IMR-90 (cell line): ENCODE results near the gene RNF4. TPM values are rescaled to one million over a fixed set of nuclear protein-coding genes. Genes with fewer than 3 reads are reported as not detected.

Experiments
- ATAC-seq: fragments of 200-7000 bp; cut with Tn5 transposase; 2 replicates; pipeline ENCODE4 v1.9.1; 2020; ENCODE audit warnings: low read depth, mild to moderate bottlenecking, moderate library complexity
- BruUV-seq: library from RNA; stranded (reverse); fragments of 400-500 nt; replicated peaks from 2 replicates; lab custom pipeline; 2021; lab: Mats Ljungman, UMichigan
- CTCF ChIA-PET: fragments of 300-600 bp; formaldehyde crosslinking; extraction: SDS; loops from one replicate; lab custom pipeline; 2021; ENCODE audit warnings: antibody characterized with exemption; lab: Yijun Ruan, JAX
- POLR2A ChIA-PET: fragments of 300-600 bp; sonication (Branson Sonifier 250); formaldehyde crosslinking; loops from one replicate; lab custom pipeline; 2022; ENCODE audit warnings: antibody characterized with exemption; ENCODE audit not compliant: unreplicated experiment; lab: Charles Lee
- DNase-seq: peaks from one replicate; pipeline ENCODE4 v3.0.0; 2013
- H2AFZ ChIP-seq: replicated peaks from 2 replicates; pipeline ENCODE3; 2013; ENCODE audit warnings: low read length, mild to moderate bottlenecking; ENCODE audit not compliant: poor library complexity
- H2AK5ac ChIP-seq: 2 replicates; pipeline ENCODE4 v1.6.1; 2013; ENCODE audit warnings: low read depth, low read length, inconsistent platforms
- H2AK9ac ChIP-seq: replicated peaks from 2 replicates; pipeline ENCODE3; 2013; ENCODE audit warnings: mild to moderate bottlenecking, low read depth, low read length, moderate library complexity; ENCODE audit not compliant: poor library complexity
- H2BK120ac ChIP-seq: 2 replicates; pipeline ENCODE4 v1.6.1; 2013; ENCODE audit warnings: low read depth, low read length, inconsistent platforms
- H2BK15ac ChIP-seq: 3 replicates; pipeline ENCODE4 v1.6.1; 2013; ENCODE audit warnings: low read depth, low read length, inconsistent platforms
- H2BK20ac ChIP-seq: 2 replicates; pipeline ENCODE4 v1.6.1; 2013; ENCODE audit warnings: low read depth, mild to moderate bottlenecking, inconsistent platforms, low read length, moderate library complexity
- H2BK5ac ChIP-seq: 2 replicates; pipeline ENCODE4 v1.6.1; 2013; ENCODE audit warnings: mild to moderate bottlenecking, low read depth, low read length, inconsistent platforms; ENCODE audit not compliant: poor library complexity, severe bottlenecking
- H3K14ac ChIP-seq: replicated peaks from 2 replicates; pipeline ENCODE4 v1.6.1; 2013; ENCODE audit warnings: low read depth, low read length, inconsistent platforms
- H3K18ac ChIP-seq: 2 replicates; pipeline ENCODE4 v1.6.1; 2013; ENCODE audit warnings: low read depth, low read length, control low read depth
- H3K23ac ChIP-seq: 2 replicates; pipeline ENCODE4 v1.6.1; 2013; ENCODE audit warnings: low read depth, low read length, inconsistent platforms
- H3K27ac ChIP-seq: 2 replicates; pipeline ENCODE4 v1.5.1; 2013; ENCODE audit warnings: mild to moderate bottlenecking, control low read depth, low read length; ENCODE audit not compliant: insufficient read depth
- H3K27me3 ChIP-seq: 2 replicates; pipeline ENCODE4 v1.6.1; 2013; ENCODE audit warnings: low read length; ENCODE audit not compliant: control insufficient read depth, insufficient read depth
- H3K36me3 ChIP-seq: 2 replicates; pipeline ENCODE4 v1.6.1; 2013; ENCODE audit warnings: low read length, mixed read lengths; ENCODE audit not compliant: control insufficient read depth, insufficient read depth
- H3K4ac ChIP-seq: 2 replicates; pipeline ENCODE4 v1.6.1; 2013; ENCODE audit warnings: low read depth, low read length, inconsistent platforms
- H3K4me1 ChIP-seq: 2 replicates; pipeline ENCODE4 v1.6.1; 2013; ENCODE audit warnings: low read length, mixed read lengths; ENCODE audit not compliant: control insufficient read depth, insufficient read depth
- H3K4me2 ChIP-seq: 2 replicates; pipeline ENCODE4 v1.6.1; 2013; ENCODE audit warnings: low read depth, mild to moderate bottlenecking, control low read depth, low read length, moderate library complexity
- H3K4me3 ChIP-seq: 2 replicates; pipeline ENCODE4 v1.5.1; 2013; ENCODE audit warnings: low read depth, mild to moderate bottlenecking, control low read depth, low read length, moderate library complexity; ENCODE audit not compliant: insufficient read depth
- H3K56ac ChIP-seq: 2 replicates; pipeline ENCODE4 v1.6.1; 2013; ENCODE audit warnings: low read length, inconsistent platforms; ENCODE audit not compliant: insufficient read depth; ENCODE audit errors: extremely low read depth
- H3K79me1 ChIP-seq, 2 experiments: 2 replicates each; pipeline ENCODE4 v1.6.1; 2013; ENCODE audit warnings: low read length in 2 of 2, inconsistent platforms in 1 of 2, low read depth in 1 of 2
- H3K9ac ChIP-seq: 2 replicates; pipeline ENCODE4 v1.6.1; 2013; ENCODE audit warnings: low read depth, low read length, control low read depth
- H3K9me1 ChIP-seq: 2 replicates; pipeline ENCODE4 v1.6.1; 2013; ENCODE audit warnings: low read length, inconsistent platforms; ENCODE audit not compliant: insufficient read depth
- H3K9me3 ChIP-seq: 2 replicates; pipeline ENCODE4 v1.6.1; 2013; ENCODE audit warnings: low read length; ENCODE audit not compliant: control insufficient read depth, insufficient read depth
- H4K20me1 ChIP-seq: 2 replicates; pipeline ENCODE4 v1.6.1; 2013; ENCODE audit warnings: low read length, inconsistent platforms; ENCODE audit not compliant: insufficient read depth
- H4K5ac ChIP-seq: 2 replicates; pipeline ENCODE4 v1.6.1; 2013; ENCODE audit warnings: mild to moderate bottlenecking, low read depth, low read length, control low read depth
- H4K8ac ChIP-seq, 2 experiments: 2 replicates each; pipeline ENCODE4 v1.6.1; 2013; ENCODE audit warnings: low read depth in 2 of 2, low read length in 2 of 2, control low read depth in 1 of 2, inconsistent platforms in 1 of 2
- H4K91ac ChIP-seq: 2 replicates; pipeline ENCODE4 v1.6.1; 2013; ENCODE audit warnings: low read depth, low read length, inconsistent platforms; ENCODE audit not compliant: insufficient read depth
- MXI1 ChIP-seq: IDR thresholded peaks from 2 replicates; pipeline ENCODE4 v1.6.1; 2012; ENCODE audit warnings: low read depth, mild to moderate bottlenecking, low read length, moderate library complexity, borderline replicate concordance
- RAD21 ChIP-seq: IDR thresholded peaks from 2 replicates; pipeline ENCODE4 v1.6.1; 2012; ENCODE audit warnings: low read length, improper control_type of control experiment
- RFX5 ChIP-seq: IDR thresholded peaks from 2 replicates; pipeline ENCODE4 v1.8.0; 2012; ENCODE audit warnings: low read depth, mild to moderate bottlenecking, low read length, moderate library complexity
- WGBS, 2 experiments: methylation state at CpG; one replicate each; pipeline versions ENCODE4 v1.1.5 to v1.1.7; 2013; ENCODE audit warnings: missing lambda C conversion rate in 2 of 2; ENCODE audit not compliant: insufficient read length in 1 of 2; ENCODE audit errors: extremely low coverage in 2 of 2; 5-methylcytosine and 5-hydroxymethylcytosine counted together
- dilution Hi-C: fragments of 300-500 bp; cut with HindIII; formaldehyde crosslinking; loops from one replicate; pipeline ENCODE4 v1.14.3; 2018; ENCODE audit warnings: low sequenced_read_pairs; ENCODE audit not compliant: unreplicated experiment
- in situ Hi-C: fragments of 300-500 bp; cut with MboI; formaldehyde crosslinking; loops from 3 replicates; pipeline ENCODE4 v1.14.3; 2019; ENCODE audit warnings: low sequenced_read_pairs, inconsistent platforms, mixed read lengths
- intact Hi-C: fragments of 100-400 bp; cut with micrococcal nuclease; formaldehyde crosslinking; loops from 2 replicates; pipeline ENCODE4 v1.10.0; 2022
- polyA plus RNA-seq, 3 experiments: library from polyadenylated mRNA; depleted of rRNA; stranded (reverse); fragments of >200 nt; gene quantifications; 2 replicates each; pipeline ENCODE4 v1.2.3, GENCODE V29; 2012; ENCODE audit warnings: low replicate concordance in 1 of 3
- total RNA-seq: library from RNA; depleted of rRNA; stranded (reverse); fragments of >200 nt; gene quantifications from 2 replicates; pipeline ENCODE4 v1.2.3, GENCODE V29; 2012; rRNA removed

RNF4 gene
- total and polyA plus RNA-seq, 2 of the 4 experiments (the other 2 are of a cell fraction): 63.8 to 73.8 TPM

DNA sequence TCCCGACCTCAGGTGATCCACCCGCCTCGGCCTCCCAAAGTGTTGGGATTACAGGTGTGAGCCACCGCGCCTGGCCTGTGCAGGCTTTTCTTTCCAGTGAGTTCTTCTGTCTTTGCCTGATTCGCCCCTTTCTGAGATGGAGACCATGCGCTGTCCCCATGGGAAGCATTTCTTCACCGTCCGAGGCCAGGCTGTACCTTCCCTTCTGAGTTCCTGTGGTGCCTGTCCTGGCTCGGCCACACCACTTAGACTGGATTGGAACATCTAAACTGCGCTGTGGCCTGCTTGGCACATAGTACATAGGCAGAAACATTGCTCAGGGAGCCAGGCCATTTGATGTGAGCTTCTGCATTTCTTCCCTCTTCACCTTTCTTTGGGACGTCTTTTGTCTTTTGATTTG, 91.3 kb downstream of the RNF4 start:
- Histone ChIP-seq H2BK20ac (no peak overlapping the region), H4K8ac (no peak overlapping the region), H3K18ac (no peak overlapping the region), H3K14ac (no peak overlapping the region), H3K4ac (no peak overlapping the region), H4K20me1 (peaks cover 89% of the 10 kb centered on the region), H2BK15ac (no peak overlapping the region), H4K91ac (no peak overlapping the region), H2AFZ (no peak overlapping the region), H2AK5ac (no peak overlapping the region), H3K9me1 (peaks cover 22% of the 10 kb centered on the region), H3K27ac (no peak overlapping the region), H3K4me2 (no peak overlapping the region), H3K79me1 (peaks cover 4 to 74% of the 10 kb centered on the region in 2 experiments; a peak in 3 of 4 replicates), H3K27me3 (no peaks in the 10 kb centered on the region), H3K23ac (no peak overlapping the region), H3K9me3 (no peaks in the 10 kb centered on the region), H4K5ac (no peak overlapping the region), H3K4me3 (no peak overlapping the region), H3K36me3 (peaks cover 3% of the 10 kb centered on the region), H2AK9ac (no peak overlapping the region), H3K56ac (no peak overlapping the region), H2BK120ac (no peak overlapping the region), H3K9ac (no peak overlapping the region), H3K4me1 (no peaks in the 10 kb centered on the region), H2BK5ac (no peak overlapping the region)
- CTCF ChIA-PET: no interaction called here
- in situ Hi-C loops (no loop called here), dilution Hi-C loops (no loop called here), intact Hi-C loops (no loop called here)
- 97% methylated on average over 6 of the region's 12 CpGs; no CpG with 5 or more reads in 1 of the 2 experiments for WGBS, 2 experiments
- TF ChIP-seq RAD21: no peak
- TF ChIP-seq RFX5: no peak
- TF ChIP-seq MXI1: no peak
- no TSS peak for BruUV-seq
- ATAC-seq (no peak), DNase-seq (no peak)
- POLR2A ChIA-PET: no interaction called here

Other genes starting within 250 kb of the RNF4 start
- gene HAUS3, start 227.0 kb upstream of the RNF4 start, total RNA-seq: 4.3 and 6.9 TPM in 2 replicates
- 3.6 and 4.8 TPM in 2 replicates for gene HAUS3, start 227.0 kb upstream of the RNF4 start, polyA plus RNA-seq (2012; rRNA removed)
- gene POLN, start 227.0 kb upstream of the RNF4 start, total RNA-seq: 0.72 and 1.1 TPM in 2 replicates
- gene POLN, start 227.0 kb upstream of the RNF4 start, polyA plus RNA-seq (2012; rRNA removed): 0.63 and 0.82 TPM in 2 replicates
- gene MXD4, start 207.0 kb upstream of the RNF4 start, total RNA-seq: 22.8 and 25.6 TPM in 2 replicates
- 54.4 and 63.6 TPM in 2 replicates for gene MXD4, start 207.0 kb upstream of the RNF4 start, polyA plus RNA-seq (2012; rRNA removed)
- gene ZFYVE28, start 50.5 kb upstream of the RNF4 start, total RNA-seq: 0.36 and 0.56 TPM in 2 replicates
- gene ZFYVE28, start 50.5 kb upstream of the RNF4 start, polyA plus RNA-seq (2012; rRNA removed): 1.2 and 1.4 TPM in 2 replicates
- not detected in 2 replicates for gene CFAP99, start 50.2 kb upstream of the RNF4 start, total RNA-seq
- gene CFAP99, start 50.2 kb upstream of the RNF4 start, polyA plus RNA-seq (2012; rRNA removed): not detected in 2 replicates
- gene FAM193A, start 67.5 kb downstream of the RNF4 start, total RNA-seq: 6.8 and 8.1 TPM in 2 replicates
- gene FAM193A, start 67.5 kb downstream of the RNF4 start, polyA plus RNA-seq (2012; rRNA removed): 9.5 and 11.0 TPM in 2 replicates